ENCODE measurements around the gene PCGF1. TPM values are rescaled to one million over a fixed set of nuclear protein-coding genes. Genes with fewer than 3 reads are reported as not detected.

PCGF1 gene
- total RNA-seq, 2 experiments from 2014 or later, result 11.6 to 13.8 TPM

DNA sequence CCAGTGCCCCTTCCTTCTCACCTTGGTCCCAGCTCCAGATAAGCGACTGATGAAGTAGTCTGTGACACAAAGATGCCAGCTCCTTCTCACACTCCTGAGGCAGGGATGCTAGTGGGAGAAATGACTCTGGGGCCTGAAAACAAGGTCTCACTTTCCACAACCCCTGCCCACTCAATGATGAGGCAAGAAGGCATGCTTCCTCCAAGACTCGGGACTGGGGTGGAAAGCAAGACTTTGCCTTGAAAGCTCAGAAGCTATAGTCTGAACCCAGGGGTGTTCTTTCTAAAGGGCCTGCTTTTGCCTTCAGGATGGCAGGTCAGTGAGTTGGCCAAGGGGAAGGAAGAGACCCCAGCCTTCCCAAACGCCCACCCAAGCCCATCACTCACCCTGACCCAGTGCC, 26.1 kb downstream of the PCGF1 start:
- CTCF ChIA-PET, result interaction anchor here (0.6 to 4.6 kb wide), 9 partner anchors 9 to 110 kb away, joined by 3 to 61 read pairs (median 5); partner anchors contain the start of genes AUP1, HTRA2, INO80B and MRPL53
- ATAC-seq (ENCODE audit: poor library complexity), result no peak
- DNase-seq, result no peak
- Histone ChIP-seq H3K4me1 (ENCODE audit: insufficient read depth, low read length) (peaks cover 31% of the 10 kb centered on the region), H3K9me3 (ENCODE audit: control insufficient read depth in 1 of 2, insufficient read depth in 1 of 2, low read length in 2 of 2) (no peaks in the 10 kb centered on the region), H3K36me3 (ENCODE audit: insufficient read depth, low read length) (peaks cover 30% of the 10 kb centered on the region), H3K27me3 (ENCODE audit: control insufficient read depth in 1 of 2, insufficient read depth in 2 of 2, low read length in 2 of 2) (no peaks in the 10 kb centered on the region), H3K27ac (ENCODE audit: low read depth in 1 of 2, low read length in 2 of 2) (no peak overlapping the region), H3K4me3 (ENCODE audit: low read length) (peak overlapping the region; percentile 77)
- TF ChIP-seq, protein P1, sequence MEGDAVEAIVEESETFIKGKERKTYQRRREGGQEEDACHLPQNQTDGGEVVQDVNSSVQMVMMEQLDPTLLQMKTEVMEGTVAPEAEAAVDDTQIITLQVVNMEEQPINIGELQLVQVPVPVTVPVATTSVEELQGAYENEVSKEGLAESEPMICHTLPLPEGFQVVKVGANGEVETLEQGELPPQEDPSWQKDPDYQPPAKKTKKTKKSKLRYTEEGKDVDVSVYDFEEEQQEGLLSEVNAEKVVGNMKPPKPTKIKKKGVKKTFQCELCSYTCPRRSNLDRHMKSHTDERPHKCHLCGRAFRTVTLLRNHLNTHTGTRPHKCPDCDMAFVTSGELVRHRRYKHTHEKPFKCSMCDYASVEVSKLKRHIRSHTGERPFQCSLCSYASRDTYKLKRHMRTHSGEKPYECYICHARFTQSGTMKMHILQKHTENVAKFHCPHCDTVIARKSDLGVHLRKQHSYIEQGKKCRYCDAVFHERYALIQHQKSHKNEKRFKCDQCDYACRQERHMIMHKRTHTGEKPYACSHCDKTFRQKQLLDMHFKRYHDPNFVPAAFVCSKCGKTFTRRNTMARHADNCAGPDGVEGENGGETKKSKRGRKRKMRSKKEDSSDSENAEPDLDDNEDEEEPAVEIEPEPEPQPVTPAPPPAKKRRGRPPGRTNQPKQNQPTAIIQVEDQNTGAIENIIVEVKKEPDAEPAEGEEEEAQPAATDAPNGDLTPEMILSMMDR (IDR thresholded peaks at IDR 0.05), result no peak
- POLR2A ChIA-PET, result interaction anchor here (0.7 to 6.9 kb wide), 10 partner anchors 9 to 90 kb away, joined by 3 to 169 read pairs (median 16); partner anchors contain the start of genes AUP1, HTRA2, INO80B and LBX2
- Mint-ChIP-seq H3K9me3 (no peaks in the 10 kb centered on the region), H3K4me1 (ENCODE audit: low read depth) (peaks cover 26% of the 10 kb centered on the region), H3K36me3 (ENCODE audit: low read depth) (peaks cover 56% of the 10 kb centered on the region), H3K27ac (peak overlapping the region; percentile 14), H3K4me3 (peak overlapping the region; percentile 99), H3K27me3 (no peaks in the 10 kb centered on the region)
- intact Hi-C loops (cut with DNase I, micrococcal nuclease), result loop anchor here in 1 of 2 experiments (2.0 to 5.0 kb wide), 2 partner anchors 15 to 396 kb away; no protein-coding TSS in a partner anchor

DNA sequence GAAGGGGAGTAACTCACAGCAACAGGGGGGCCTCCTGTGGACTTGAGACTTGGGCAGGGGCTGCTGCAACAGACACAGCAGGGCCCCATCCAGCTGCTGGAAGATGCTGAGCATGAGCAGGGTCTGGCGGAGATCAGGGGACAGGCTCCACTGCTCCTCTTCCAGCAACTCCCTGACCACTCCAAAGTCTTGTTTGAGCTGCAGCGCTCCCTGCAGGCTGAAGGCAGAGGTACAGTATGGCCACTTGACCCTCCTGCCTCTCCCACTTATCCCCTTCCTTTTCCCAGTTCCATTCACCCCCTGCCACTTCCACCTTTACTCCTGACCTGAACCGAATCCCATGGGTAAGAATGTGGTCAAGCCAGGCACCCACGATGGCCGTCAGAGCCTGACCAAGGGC, 32.6 kb downstream of the PCGF1 start:
- Histone ChIP-seq H3K9me3 (ENCODE audit: control insufficient read depth in 1 of 2, insufficient read depth in 1 of 2, low read length in 2 of 2) (no peaks in the 10 kb centered on the region), H3K27ac (ENCODE audit: low read depth in 1 of 2, low read length in 2 of 2) (no peak overlapping the region), H3K27me3 (ENCODE audit: control insufficient read depth in 1 of 2, insufficient read depth in 2 of 2, low read length in 2 of 2) (no peaks in the 10 kb centered on the region), H3K36me3 (ENCODE audit: insufficient read depth, low read length) (peaks cover 27% of the 10 kb centered on the region), H3K4me3 (ENCODE audit: low read length) (no peak overlapping the region), H3K4me1 (ENCODE audit: insufficient read depth, low read length) (peaks cover 30% of the 10 kb centered on the region)
- Mint-ChIP-seq H3K27me3 (no peaks in the 10 kb centered on the region), H3K4me3 (no peak overlapping the region), H3K36me3 (ENCODE audit: low read depth) (peaks cover 55% of the 10 kb centered on the region), H3K4me1 (ENCODE audit: low read depth) (peaks cover 30% of the 10 kb centered on the region), H3K9me3 (no peaks in the 10 kb centered on the region), H3K27ac (no peak overlapping the region)
- intact Hi-C loops (cut with DNase I, micrococcal nuclease), result loop anchor here (5.0 kb wide), 2 partner anchors 53 to 83 kb away; partner anchors contain the start of genes C2orf81 (in 1 of the 2) and WDR54 (in 1 of the 2)
- ATAC-seq (ENCODE audit: poor library complexity), result no peak
- TF ChIP-seq, protein P1 (IDR thresholded peaks at IDR 0.05), result no peak
- ChIA-PET POLR2A (interaction anchor here (9.1 kb wide), 1 partner anchor 18 kb away, joined by 225 read pairs; the partner anchor contains the start of genes INO80B and WBP1), CTCF (interaction anchor here (0.8 to 2.2 kb wide), 4 partner anchors 8 to 84 kb away, joined by 3 to 8 read pairs (median 4); partner anchors contain the start of genes CCDC142, MOGS and TTC31)
- no peak for DNase-seq

DNA sequence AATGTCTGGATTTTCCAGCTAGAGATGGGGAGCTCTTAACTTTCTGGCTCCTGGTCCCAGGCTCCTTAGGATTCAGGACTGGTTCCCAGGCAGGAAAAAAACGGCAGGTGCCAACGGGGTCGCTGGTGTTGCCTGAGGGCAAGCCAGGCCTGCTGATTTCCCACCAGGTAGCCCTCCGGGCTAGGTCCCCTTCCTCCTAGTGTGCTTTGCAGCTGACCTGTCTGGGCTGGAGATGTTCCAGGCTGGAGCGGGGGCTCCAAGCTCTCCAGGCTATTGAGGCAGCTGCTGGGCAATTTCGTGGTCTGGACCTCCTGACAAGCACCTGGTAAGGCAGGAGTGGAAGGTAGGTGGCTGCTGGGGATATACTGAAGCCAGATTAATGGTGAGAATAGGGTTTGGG, 33.0 kb downstream of the PCGF1 start:
- H3K36me3 Mint-ChIP-seq (ENCODE audit: low read depth), result peaks cover 51% of the 10 kb centered on the region
- CTCF ChIA-PET, result interaction anchor here (0.8 to 2.2 kb wide), 5 partner anchors 9 to 83 kb away, joined by 3 to 8 read pairs (median 3); partner anchors contain the start of genes CCDC142, MOGS and TTC31
- no peak overlapping the region for H3K27ac ChIP-seq (ENCODE audit: low read depth in 1 of 2, low read length in 2 of 2)
- no peak overlapping the region for H3K4me3 ChIP-seq (ENCODE audit: low read length)
- no peak for DNase-seq
- H3K27me3 Mint-ChIP-seq, result no peaks in the 10 kb centered on the region
- H3K27me3 ChIP-seq (ENCODE audit: control insufficient read depth in 1 of 2, insufficient read depth in 2 of 2, low read length in 2 of 2), result no peaks in the 10 kb centered on the region
- H3K4me1 Mint-ChIP-seq (ENCODE audit: low read depth), result peaks cover 30% of the 10 kb centered on the region
- H3K4me1 ChIP-seq (ENCODE audit: insufficient read depth, low read length), result peaks cover 30% of the 10 kb centered on the region
- POLR2A ChIA-PET, result interaction anchor here (0.7 to 9.1 kb wide), 3 partner anchors 8 to 44 kb away, joined by 4 to 225 read pairs (median 86); partner anchors contain the start of genes CCDC142, INO80B, TTC31 and WBP1
- ATAC-seq (ENCODE audit: poor library complexity), result no peak
- intact Hi-C loops (cut with DNase I, micrococcal nuclease), result loop anchor here (5.0 kb wide), 2 partner anchors 52 to 82 kb away; partner anchors contain the start of genes C2orf81 (in 1 of the 2) and WDR54 (in 1 of the 2)
- H3K9me3 ChIP-seq (ENCODE audit: control insufficient read depth in 1 of 2, insufficient read depth in 1 of 2, low read length in 2 of 2), result no peaks in the 10 kb centered on the region
- no peaks in the 10 kb centered on the region for H3K9me3 Mint-ChIP-seq
- H3K27ac Mint-ChIP-seq, result no peak overlapping the region
- peaks cover 27% of the 10 kb centered on the region for H3K36me3 ChIP-seq (ENCODE audit: insufficient read depth, low read length)
- TF ChIP-seq, protein P1 (IDR thresholded peaks at IDR 0.05), result no peak
- no peak overlapping the region for H3K4me3 Mint-ChIP-seq

Measured in CD4-positive, alpha-beta T cell (primary cell).